HL-60 (cell line): ENCODE results near the gene GMCL2.

ENCODE experiments used
- GABPA ChIP-seq: IDR thresholded peaks from 2 replicates; pipeline ENCODE4 v1.6.1; 2012; ENCODE audit warnings: low read depth
- TF ChIP-seq, protein P1 (sequence below): IDR thresholded peaks from one replicate; pipeline ENCODE4 v1.5.1; 2011; ENCODE audit warnings: low read length, control low read depth, inconsistent platforms; ENCODE audit not compliant: insufficient read depth
- TF ChIP-seq, protein P2 (sequence below): IDR thresholded peaks from 2 replicates; pipeline ENCODE4 v1.6.1; 2012; ENCODE audit warnings: low read depth; ENCODE audit not compliant: insufficient replicate concordance

DNA sequence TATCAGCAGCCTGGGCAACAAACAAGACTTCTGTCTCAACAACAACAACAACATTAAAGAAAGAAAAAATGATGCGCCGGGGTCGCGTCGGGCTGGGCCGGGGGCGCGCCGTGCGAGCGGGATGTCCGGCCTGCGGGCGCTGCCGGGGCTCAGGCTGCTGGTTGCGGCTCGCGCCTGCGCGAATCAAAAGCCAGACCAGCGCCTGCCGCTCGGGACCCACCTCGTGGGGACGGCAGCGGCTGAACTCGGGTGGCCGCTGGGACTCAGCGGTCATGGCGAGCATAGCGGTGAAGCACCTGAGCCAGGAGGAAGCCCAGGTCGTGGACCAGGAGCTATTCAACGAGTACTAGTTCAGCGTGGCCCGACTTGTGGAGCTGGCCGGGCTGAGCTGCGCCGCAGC lies 21.6 kb downstream of the GMCL2 start:
- no peak for TF ChIP-seq GABPA
- TF ChIP-seq, protein P1, sequence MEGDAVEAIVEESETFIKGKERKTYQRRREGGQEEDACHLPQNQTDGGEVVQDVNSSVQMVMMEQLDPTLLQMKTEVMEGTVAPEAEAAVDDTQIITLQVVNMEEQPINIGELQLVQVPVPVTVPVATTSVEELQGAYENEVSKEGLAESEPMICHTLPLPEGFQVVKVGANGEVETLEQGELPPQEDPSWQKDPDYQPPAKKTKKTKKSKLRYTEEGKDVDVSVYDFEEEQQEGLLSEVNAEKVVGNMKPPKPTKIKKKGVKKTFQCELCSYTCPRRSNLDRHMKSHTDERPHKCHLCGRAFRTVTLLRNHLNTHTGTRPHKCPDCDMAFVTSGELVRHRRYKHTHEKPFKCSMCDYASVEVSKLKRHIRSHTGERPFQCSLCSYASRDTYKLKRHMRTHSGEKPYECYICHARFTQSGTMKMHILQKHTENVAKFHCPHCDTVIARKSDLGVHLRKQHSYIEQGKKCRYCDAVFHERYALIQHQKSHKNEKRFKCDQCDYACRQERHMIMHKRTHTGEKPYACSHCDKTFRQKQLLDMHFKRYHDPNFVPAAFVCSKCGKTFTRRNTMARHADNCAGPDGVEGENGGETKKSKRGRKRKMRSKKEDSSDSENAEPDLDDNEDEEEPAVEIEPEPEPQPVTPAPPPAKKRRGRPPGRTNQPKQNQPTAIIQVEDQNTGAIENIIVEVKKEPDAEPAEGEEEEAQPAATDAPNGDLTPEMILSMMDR: no peak
- TF ChIP-seq, protein P2, sequence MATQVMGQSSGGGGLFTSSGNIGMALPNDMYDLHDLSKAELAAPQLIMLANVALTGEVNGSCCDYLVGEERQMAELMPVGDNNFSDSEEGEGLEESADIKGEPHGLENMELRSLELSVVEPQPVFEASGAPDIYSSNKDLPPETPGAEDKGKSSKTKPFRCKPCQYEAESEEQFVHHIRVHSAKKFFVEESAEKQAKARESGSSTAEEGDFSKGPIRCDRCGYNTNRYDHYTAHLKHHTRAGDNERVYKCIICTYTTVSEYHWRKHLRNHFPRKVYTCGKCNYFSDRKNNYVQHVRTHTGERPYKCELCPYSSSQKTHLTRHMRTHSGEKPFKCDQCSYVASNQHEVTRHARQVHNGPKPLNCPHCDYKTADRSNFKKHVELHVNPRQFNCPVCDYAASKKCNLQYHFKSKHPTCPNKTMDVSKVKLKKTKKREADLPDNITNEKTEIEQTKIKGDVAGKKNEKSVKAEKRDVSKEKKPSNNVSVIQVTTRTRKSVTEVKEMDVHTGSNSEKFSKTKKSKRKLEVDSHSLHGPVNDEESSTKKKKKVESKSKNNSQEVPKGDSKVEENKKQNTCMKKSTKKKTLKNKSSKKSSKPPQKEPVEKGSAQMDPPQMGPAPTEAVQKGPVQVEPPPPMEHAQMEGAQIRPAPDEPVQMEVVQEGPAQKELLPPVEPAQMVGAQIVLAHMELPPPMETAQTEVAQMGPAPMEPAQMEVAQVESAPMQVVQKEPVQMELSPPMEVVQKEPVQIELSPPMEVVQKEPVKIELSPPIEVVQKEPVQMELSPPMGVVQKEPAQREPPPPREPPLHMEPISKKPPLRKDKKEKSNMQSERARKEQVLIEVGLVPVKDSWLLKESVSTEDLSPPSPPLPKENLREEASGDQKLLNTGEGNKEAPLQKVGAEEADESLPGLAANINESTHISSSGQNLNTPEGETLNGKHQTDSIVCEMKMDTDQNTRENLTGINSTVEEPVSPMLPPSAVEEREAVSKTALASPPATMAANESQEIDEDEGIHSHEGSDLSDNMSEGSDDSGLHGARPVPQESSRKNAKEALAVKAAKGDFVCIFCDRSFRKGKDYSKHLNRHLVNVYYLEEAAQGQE: no peak
